Measurements from ENCODE around the gene PLEKHH2.
A peak's percentile ranks its signal among the peaks of the same experiment; 100 is the strongest.
"Not testable (repeated sequence)": the region's sequence is repeated elsewhere in the genome, so short reads cannot be mapped to it uniquely, and the experiment has no call there.

The PLEKHH2 gene

DNA sequence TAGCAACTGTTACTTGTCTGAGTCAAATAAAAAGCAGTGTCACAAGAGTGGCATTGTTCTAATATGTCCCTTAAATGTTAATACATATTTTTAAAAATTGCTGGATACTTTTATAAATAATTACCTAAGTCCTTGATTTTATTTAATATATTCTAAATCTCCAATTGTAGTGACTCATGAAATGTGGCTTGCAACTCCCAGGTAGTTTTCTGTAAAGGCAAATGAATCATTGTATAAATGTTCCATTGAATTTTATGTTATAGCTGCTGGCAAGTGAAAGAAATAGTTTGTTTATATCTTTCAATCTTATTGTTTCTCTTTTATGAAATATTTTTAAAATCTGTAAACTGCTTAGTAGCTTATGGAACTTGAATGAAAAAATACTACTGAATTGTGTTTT lies 71.8 kb downstream of the PLEKHH2 start:
- H3K4me3 ChIP-seq: no peak overlapping the region
- H3K27ac ChIP-seq: no peak overlapping the region

DNA sequence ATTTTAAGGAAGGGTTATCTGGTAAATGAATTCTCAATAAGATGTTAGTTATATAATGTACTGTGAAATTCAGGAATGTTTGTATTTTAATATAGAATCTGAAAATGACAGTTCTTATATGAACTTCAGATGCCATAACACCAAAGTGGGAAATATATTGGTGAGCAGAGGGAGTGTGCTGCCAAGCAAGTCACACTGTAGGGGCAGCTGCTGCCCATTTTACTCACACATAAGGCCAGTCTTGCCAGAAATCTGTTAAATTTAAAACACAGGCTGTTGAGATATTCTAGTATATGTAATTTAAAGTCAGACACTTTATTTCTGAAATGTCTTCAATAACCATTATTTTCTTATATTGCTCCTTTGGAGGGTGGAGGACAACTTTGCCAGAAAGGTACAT lies 73.8 kb downstream of the PLEKHH2 start:
- Histone ChIP-seq H3K4me3 (no peak overlapping the region), H3K27ac (no peak overlapping the region)

GRCh38 chr2:43714164-43714563 lies 77.1 kb downstream of the PLEKHH2 start:
- Histone ChIP-seq H3K27ac (no peak overlapping the region), H3K4me3 (no peak overlapping the region)

GRCh38 chr2:43715300-43716098 lies 78.4 kb downstream of the PLEKHH2 start:
- Histone ChIP-seq H3K27ac (no peak overlapping the region), H3K4me3 (no peak overlapping the region)

- Histone ChIP-seq H3K27ac (no peak overlapping the region), H3K4me3 (no peak overlapping the region)
Observed at GRCh38 chr2:43717322-43717721, 80.3 kb downstream of the PLEKHH2 start.

- Histone ChIP-seq H3K4me3 (no peak overlapping the region), H3K27ac (no peak overlapping the region)
Observed at GRCh38 chr2:43718530-43719124, 81.6 kb downstream of the PLEKHH2 start.

DNA sequence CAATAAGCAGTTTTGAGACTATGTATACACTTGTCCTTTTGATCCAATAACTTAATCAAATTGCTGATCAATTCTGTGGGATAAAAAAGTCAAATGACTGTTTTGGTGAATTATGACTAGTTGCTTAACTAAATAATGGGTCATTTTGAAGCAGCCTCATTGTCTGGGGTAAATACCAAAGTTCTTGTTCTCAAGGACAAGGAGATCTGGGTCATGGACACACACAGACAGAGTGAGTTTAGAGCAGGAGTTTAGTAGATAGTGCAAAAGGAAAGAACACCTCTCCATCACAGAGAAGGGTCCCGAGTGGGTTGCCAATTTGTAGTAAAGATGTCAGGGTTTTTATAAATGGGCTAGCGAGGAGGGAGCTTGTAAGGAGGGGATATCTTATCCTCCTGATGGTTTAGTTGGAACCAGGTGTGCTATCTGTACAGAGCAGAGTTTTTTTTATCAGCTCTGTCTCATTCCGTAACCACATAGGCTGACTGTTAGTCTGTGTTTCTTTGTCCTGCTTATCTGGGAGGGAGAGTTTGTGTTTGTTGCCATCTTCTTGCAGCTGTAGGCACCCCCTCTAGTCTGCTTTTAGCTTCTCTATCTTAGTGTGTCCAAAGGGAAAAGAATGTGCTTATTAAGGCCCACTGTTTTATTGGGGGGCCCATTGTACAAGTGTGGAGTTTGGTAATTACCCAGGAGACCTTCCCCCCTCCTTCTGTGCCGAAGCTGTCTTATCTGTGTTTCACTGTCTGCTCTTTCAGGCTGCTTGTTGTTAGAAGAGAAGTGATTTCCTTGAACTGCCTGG lies 87.9 kb downstream of the PLEKHH2 start:
- no peak overlapping the region for H3K4me3 ChIP-seq
- no peak overlapping the region for H3K27ac ChIP-seq

DNA sequence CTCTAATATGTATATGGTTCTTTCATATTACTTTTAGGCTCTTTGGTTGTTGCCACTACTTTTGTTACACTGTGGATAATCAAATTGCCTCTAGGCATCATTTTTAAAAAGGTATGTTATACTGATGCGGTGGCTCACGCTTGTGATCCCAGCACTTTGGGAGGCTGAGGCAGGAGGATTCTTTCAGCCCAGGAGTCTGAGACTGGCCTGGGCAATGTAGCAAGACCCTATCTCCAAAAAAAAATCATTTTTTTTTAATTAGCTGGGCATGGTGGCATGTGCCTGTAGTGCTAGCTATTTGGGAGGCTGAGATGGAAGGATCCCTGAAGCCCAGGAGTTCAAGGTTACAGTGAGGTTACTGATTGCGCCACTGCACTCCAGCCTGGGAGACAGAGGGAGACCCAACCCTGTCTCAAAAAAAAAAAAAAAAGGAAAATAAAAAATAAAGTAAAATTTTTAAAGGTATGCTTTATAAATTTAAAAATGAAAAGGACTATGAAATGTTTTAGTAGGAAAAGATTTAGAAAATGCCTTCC lies 88.7 kb downstream of the PLEKHH2 start:
- no peak overlapping the region for H3K27ac ChIP-seq
- H3K4me3 ChIP-seq: no peak overlapping the region

GRCh38 chr2:43726961-43727633 lies 90.0 kb downstream of the PLEKHH2 start:
- H3K27ac ChIP-seq, H3K4me3 ChIP-seq: not testable (repeated sequence)

DNA sequence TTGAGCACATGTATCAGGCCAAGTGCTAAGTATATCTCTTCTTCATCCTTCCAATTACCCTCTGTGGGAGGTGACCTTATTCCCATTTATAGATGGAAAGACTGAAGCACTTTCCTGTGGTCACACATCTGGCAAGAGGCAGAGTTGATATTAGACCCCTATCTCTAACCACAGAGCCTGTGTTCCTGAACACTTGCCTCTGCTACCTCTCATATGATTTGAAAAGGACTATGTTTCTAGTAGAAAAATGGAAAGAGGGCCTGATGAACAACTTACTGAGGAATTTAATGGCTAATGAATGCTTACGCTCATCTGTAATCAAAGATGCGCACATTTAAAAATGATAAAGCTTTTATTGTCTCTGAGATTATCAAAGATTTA lies 90.6 kb downstream of the PLEKHH2 start:
- Histone ChIP-seq H3K27ac (no peak overlapping the region), H3K4me3 (no peak overlapping the region)

DNA sequence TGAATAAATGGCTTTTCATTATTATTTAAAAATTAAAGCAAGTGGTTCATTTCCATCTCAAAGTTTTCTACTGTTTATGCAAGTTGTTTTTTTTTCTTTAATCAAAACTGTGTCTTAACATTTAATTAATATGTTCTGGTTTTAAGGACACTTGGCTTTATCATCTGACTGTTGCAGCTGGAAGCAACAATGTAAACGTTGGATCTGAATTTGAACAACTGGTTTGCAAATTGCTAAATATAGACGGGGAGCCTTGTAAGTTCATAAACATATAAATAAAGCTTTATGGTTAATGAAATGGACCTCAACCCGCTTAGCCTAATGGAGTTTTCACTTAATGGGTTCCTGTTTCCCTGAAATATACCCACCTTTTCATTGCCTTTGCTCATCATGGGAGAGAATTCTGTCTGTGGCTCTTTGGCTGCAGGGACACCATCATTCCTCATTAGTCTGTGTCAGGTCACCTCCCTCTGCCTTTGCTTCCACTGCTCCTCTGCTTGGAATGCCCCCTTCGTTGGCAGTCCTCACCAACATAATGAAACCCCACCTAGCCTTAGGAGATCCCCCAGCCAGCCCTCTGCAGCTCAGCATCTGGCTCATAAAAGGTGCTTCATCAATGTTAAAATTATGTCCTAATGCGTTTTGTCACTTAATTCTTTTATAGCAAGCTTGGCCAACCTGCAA lies 92.6 kb downstream of the PLEKHH2 start:
- Histone ChIP-seq H3K27ac (no peak overlapping the region), H3K4me3 (no peak overlapping the region)

DNA sequence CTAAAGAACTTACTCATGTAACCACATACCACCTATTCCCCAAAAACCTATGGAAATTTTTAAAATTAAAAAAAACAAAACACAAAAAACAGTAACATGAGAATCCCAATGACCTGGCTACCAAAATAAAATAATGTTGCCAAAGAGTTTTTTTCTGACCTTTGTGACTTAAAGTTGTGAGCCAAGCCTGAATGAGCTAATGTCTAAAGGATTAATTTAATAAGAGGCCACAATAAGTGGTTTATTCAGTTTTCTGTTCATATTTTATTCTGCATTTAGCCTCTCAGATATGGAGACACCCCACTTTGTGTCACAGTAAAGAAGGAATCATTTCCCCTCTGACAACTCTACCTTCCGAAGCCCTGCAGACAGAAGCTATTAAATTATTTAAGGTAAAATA lies 94.2 kb downstream of the PLEKHH2 start:
- no peak overlapping the region for H3K4me3 ChIP-seq
- no peak overlapping the region for H3K27ac ChIP-seq

DNA sequence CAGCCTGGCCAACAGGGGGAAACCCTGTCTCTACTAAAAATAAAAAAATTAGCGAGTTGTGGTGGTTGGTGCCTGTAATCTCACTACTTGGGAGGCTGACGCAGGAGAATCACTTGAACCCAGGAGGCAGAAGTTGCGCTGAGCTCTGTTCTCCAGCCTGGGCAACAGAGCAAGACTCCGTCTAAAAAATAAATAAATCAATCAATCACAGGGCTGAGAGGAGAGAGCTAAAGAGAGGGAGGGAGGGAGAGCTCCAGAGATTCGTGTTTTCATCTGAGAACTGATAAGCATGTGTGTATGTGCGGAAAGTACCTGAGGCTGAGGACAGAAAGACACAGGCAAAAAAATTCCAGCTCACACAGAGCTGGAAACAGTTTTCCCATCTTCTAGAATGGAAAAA lies 99.6 kb downstream of the PLEKHH2 start:
- no peak overlapping the region for H3K27ac ChIP-seq
- H3K4me3 ChIP-seq: no peak overlapping the region

DNA sequence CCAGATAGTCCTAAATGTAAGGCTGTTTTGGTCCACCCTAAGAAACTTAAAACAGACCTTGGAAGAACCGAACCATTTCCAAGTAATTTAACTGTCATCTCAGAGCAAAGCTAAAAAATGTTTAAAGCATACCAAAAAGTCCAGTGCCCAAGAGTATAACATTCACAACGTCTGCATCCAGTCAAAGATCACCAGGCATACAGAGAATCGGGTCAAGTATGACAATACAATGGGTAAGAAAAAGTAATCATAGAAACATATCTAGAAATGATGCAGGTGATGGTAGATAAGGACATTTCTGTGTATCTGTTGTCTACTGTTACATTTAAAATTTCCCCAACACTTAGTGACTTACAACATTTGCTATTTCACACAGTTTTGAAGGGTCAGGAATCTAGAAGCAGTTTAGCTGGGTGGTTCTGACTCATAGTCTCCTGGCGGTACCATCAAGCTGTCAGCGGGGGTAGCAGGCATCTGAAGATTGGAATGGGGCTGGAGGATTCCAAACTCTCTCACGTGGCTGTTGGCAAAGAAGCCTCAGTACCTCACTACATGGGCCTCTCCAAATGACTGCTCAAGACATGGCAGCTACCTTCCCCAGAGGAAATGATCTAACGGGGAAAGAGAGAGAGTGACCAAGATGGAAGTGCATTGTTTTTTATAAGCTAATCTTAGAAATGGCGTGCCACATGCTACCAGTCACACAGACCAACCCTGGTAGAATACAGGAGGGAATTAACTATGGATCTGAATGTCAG lies 100.2 kb downstream of the PLEKHH2 start:
- H3K27ac ChIP-seq: no peak overlapping the region
- H3K4me3 ChIP-seq: no peak overlapping the region

DNA sequence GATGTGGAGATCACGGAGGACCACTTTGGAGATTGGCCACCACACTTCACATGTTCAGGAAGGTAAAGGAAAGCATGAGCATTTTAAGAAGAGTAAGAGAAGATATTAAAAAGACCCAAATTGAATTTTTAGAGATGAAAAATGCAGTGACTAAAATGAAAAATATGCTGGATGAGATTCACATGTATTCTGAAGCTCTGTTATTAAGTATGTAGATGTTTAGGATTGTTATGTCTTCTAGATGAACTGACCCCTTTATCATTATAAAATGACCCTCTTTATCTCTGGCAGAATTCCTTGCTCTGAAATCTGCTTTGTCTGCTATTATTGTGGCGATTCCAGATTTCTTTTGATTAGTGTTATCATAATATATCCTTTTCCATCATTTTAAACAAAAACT lies 100.8 kb downstream of the PLEKHH2 start:
- Histone ChIP-seq H3K27ac (no peak overlapping the region), H3K4me3 (no peak overlapping the region)

GRCh38 chr2:43738257-43738656 lies 101.2 kb downstream of the PLEKHH2 start:
- Histone ChIP-seq H3K4me3 (no peak overlapping the region), H3K27ac (no peak overlapping the region)

DNA sequence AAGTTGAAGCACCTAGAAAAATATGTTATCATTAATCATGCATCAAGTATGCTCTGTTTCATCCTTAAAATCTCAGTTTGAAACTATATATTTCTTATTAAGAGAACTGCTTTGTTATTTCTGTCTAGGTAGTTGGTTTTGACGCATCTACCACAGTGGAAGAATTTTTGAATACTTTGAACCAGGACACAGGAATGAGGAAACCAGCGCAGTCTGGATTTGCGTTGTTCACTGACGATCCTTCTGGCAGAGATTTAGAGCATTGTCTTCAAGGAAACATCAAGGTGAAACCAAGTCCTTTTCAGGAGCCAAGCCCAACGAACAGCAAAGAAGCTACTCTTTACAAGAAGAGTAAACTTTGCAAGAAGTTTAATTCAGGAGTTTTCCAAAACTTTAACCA lies 106.6 kb downstream of the PLEKHH2 start:
- Histone ChIP-seq H3K27ac (peak overlapping the region in 1 of 21 experiments; percentile 20), H3K4me3 (no peak overlapping the region)

DNA sequence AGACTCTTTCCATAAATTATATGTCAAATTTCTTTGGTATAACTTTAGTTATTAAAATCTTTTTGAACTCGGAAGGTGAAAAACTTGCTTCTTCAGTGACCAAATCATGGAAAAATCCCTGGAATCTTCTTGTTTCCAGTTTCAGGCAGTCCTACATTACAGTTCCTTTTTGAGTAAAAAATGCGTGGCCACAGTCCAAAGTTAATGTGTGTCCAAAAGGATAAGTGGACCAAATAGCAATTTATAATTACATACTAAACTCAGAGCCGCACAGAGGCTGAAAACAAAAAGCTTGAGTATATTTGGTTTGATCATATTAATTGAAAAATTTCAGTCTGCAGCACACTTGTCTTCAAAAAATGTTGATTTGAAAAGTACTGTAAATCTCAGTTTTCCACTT lies 108.4 kb downstream of the PLEKHH2 start:
- no peak overlapping the region for H3K27ac ChIP-seq
- no peak overlapping the region for H3K4me3 ChIP-seq

DNA sequence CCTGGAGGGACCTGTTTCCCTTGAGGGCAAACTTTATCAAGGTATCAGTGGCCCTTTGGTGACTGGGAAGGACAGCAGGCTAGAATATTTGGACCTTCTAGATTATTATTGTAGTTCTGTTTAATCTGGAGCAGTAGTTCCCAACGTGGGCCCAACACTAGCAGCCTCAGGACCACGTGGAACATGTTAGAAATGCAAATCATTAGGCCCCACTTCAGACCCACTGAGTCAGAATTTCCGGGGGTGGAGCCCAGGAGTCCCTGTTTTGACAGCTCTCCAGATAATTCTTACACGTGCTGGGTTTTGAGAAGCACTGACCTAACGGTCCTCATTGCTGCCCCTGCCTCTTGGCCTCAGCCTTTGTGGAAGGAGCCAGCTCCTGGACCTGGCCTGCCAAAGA lies 111.3 kb downstream of the PLEKHH2 start:
- H3K27ac ChIP-seq: no peak overlapping the region
- H3K4me3 ChIP-seq: no peak overlapping the region

All from skin epidermis (tissue), 12 donors.